HEK293 (cell line): ENCODE data around the gene DSG2.

Experiments used
- CTCF ChIA-PET: fragments of 350-600 bp; formaldehyde crosslinking; extraction: SDS; loops from one replicate; lab custom pipeline; 2021; ENCODE audit warnings: antibody characterized with exemption; lab: Yijun Ruan, JAX
- POLR2A ChIA-PET: fragments of 300-600 bp; formaldehyde crosslinking; extraction: SDS; loops from one replicate; lab custom pipeline; 2020; ENCODE audit warnings: antibody characterized with exemption, inconsistent platforms; lab: Yijun Ruan, JAX
- H3K27ac ChIP-seq: fragments of 200-500 bp; sonication (Bioruptor generic); 2 replicates; pipeline ENCODE4 v1.5.1; 2014; ENCODE audit warnings: low read depth, low read length, control low read depth, inconsistent platforms; ENCODE audit errors: extremely low read depth
- H3K36me3 ChIP-seq, 2 experiments: fragments of 200-500 bp in 1 of 2; sonication (Bioruptor generic) in 1 of 2; 1 replicate in 1 of 2; 2 replicates in 1 of 2; pipeline ENCODE4 v1.5.1; 2014 to 2017; ENCODE audit warnings: inconsistent platforms in 2 of 2, low read length in 2 of 2; ENCODE audit not compliant: control insufficient read depth in 2 of 2, insufficient read depth in 1 of 2
- H3K4me1 ChIP-seq: fragments of 200-500 bp; sonication (Bioruptor generic); 2 replicates; pipeline ENCODE4 v1.5.1; 2014; ENCODE audit warnings: mild to moderate bottlenecking, low read length, inconsistent platforms; ENCODE audit not compliant: control insufficient read depth, insufficient read depth
- H3K4me3 ChIP-seq: 2 replicates; pipeline ENCODE4 v1.5.1; 2011; ENCODE audit warnings: low read depth, mild to moderate bottlenecking, control low read depth, low read length, moderate library complexity
- H3K9me3 ChIP-seq: fragments of 200-500 bp; sonication (Bioruptor generic); 2 replicates; pipeline ENCODE4 v1.5.1; 2014; ENCODE audit warnings: low read depth, low read length, inconsistent platforms; ENCODE audit not compliant: control insufficient read depth, insufficient read depth
- GLIS2 ChIP-seq: fragments of 450-650 bp; formaldehyde crosslinking; IDR thresholded peaks from 2 replicates; pipeline ENCODE4 v1.5.1; 2016; ENCODE audit warnings: missing biosample characterization, missing genetic modification characterization
- KLF1 ChIP-seq: fragments of 450-650 bp; formaldehyde crosslinking; IDR thresholded peaks from 2 replicates; pipeline ENCODE4 v1.5.1; 2016; ENCODE audit warnings: missing biosample characterization, missing genetic modification characterization
- SP2 ChIP-seq: fragments of 450-650 bp; formaldehyde crosslinking; IDR thresholded peaks from 2 replicates; pipeline ENCODE4 v1.5.1; 2016; ENCODE audit warnings: missing biosample characterization, missing genetic modification characterization
- SP3 ChIP-seq: fragments of 450-650 bp; formaldehyde crosslinking; IDR thresholded peaks from 2 replicates; pipeline ENCODE4 v1.5.1; 2016; ENCODE audit warnings: missing biosample characterization, missing genetic modification characterization
- SP7 ChIP-seq: fragments of 450-650 bp; formaldehyde crosslinking; IDR thresholded peaks from 2 replicates; pipeline ENCODE4 v1.5.1; 2016; ENCODE audit warnings: missing biosample characterization, missing genetic modification characterization
- ZBTB10 ChIP-seq: fragments of 450-650 bp; formaldehyde crosslinking; IDR thresholded peaks from 2 replicates; pipeline ENCODE4 v1.5.1; 2016; ENCODE audit warnings: missing biosample characterization, missing genetic modification characterization
- ZBTB17 ChIP-seq: fragments of 450-650 bp; formaldehyde crosslinking; IDR thresholded peaks from 2 replicates; pipeline ENCODE4 v1.5.1; 2016; ENCODE audit warnings: missing biosample characterization, missing genetic modification characterization
- ZBTB20 ChIP-seq: fragments of 450-650 bp; formaldehyde crosslinking; IDR thresholded peaks from 2 replicates; pipeline ENCODE4 v1.5.1; 2016; ENCODE audit warnings: missing biosample characterization, missing genetic modification characterization
- ZBTB8A ChIP-seq: fragments of 450-650 bp; formaldehyde crosslinking; IDR thresholded peaks from 2 replicates; pipeline ENCODE4 v1.5.1; 2016; ENCODE audit warnings: missing biosample characterization, missing genetic modification characterization
- ZFP37 ChIP-seq: fragments of 450-650 bp; formaldehyde crosslinking; IDR thresholded peaks from 2 replicates; pipeline ENCODE4 v1.5.1; 2016; ENCODE audit warnings: missing biosample characterization, missing genetic modification characterization
- ZIC2 ChIP-seq: fragments of 450-650 bp; formaldehyde crosslinking; IDR thresholded peaks from 2 replicates; pipeline ENCODE4 v1.5.1; 2016; ENCODE audit warnings: missing biosample characterization, missing genetic modification characterization
- ZNF157 ChIP-seq: fragments of 450-650 bp; formaldehyde crosslinking; IDR thresholded peaks from 2 replicates; pipeline ENCODE4 v1.5.1; 2016; ENCODE audit warnings: missing biosample characterization, missing genetic modification characterization
- ZNF239 ChIP-seq: fragments of 450-650 bp; formaldehyde crosslinking; IDR thresholded peaks from 2 replicates; pipeline ENCODE4 v1.5.1; 2016; ENCODE audit warnings: missing biosample characterization, missing genetic modification characterization
- ZNF335 ChIP-seq: fragments of 450-650 bp; formaldehyde crosslinking; conservative IDR thresholded peaks from 2 replicates; pipeline ENCODE4 v1.5.1; 2016; ENCODE audit warnings: missing biosample characterization, missing genetic modification characterization
- ZNF341 ChIP-seq: fragments of 450-650 bp; formaldehyde crosslinking; IDR thresholded peaks from 2 replicates; pipeline ENCODE4; 2016; ENCODE audit warnings: low read depth, missing biosample characterization, missing genetic modification characterization
- ZNF600 ChIP-seq: fragments of 450-650 bp; formaldehyde crosslinking; IDR thresholded peaks from 2 replicates; pipeline ENCODE4 v1.5.1; 2016; ENCODE audit warnings: missing biosample characterization, missing genetic modification characterization
- ZNF610 ChIP-seq: fragments of 450-650 bp; formaldehyde crosslinking; IDR thresholded peaks from 2 replicates; pipeline ENCODE4 v1.5.1; 2016; ENCODE audit warnings: missing biosample characterization, missing genetic modification characterization, borderline replicate concordance
- ZNF660 ChIP-seq: fragments of 450-650 bp; IDR thresholded peaks from 2 replicates; pipeline ENCODE4 v1.5.1; 2018; ENCODE audit warnings: missing biosample characterization, mild to moderate bottlenecking, missing genetic modification characterization
- ZNF76 ChIP-seq: fragments of 450-650 bp; formaldehyde crosslinking; IDR thresholded peaks from 2 replicates; pipeline ENCODE4; 2016; ENCODE audit warnings: low read depth, missing biosample characterization, missing genetic modification characterization, borderline replicate concordance
- ZNF830 ChIP-seq: fragments of 450-650 bp; IDR thresholded peaks from 2 replicates; pipeline ENCODE4 v1.5.0; 2018; ENCODE audit warnings: missing biosample characterization, missing genetic modification characterization, low read depth, mild to moderate bottlenecking, moderate library complexity
- ZNF837 ChIP-seq: fragments of 450-650 bp; formaldehyde crosslinking; IDR thresholded peaks from 2 replicates; pipeline ENCODE4 v1.5.1; 2016; ENCODE audit warnings: missing biosample characterization, missing genetic modification characterization
- ZXDB ChIP-seq: fragments of 450-650 bp; formaldehyde crosslinking; IDR thresholded peaks from 2 replicates; pipeline ENCODE4 v1.5.1; 2016; ENCODE audit warnings: missing biosample characterization, missing genetic modification characterization
- TF ChIP-seq, protein P1 (sequence below): fragments of 450-650 bp; formaldehyde crosslinking; optimal IDR thresholded peaks from 2 replicates; pipeline ENCODE3; 2016; ENCODE audit warnings: missing biosample characterization, mild to moderate bottlenecking, missing genetic modification characterization
- TF ChIP-seq, protein P2 (sequence below): fragments of 450-650 bp; formaldehyde crosslinking; IDR thresholded peaks from 2 replicates; pipeline ENCODE4 v1.5.1; 2016; ENCODE audit warnings: missing biosample characterization, missing genetic modification characterization
- TF ChIP-seq, protein P3 (sequence below): fragments of 450-650 bp; formaldehyde crosslinking; IDR thresholded peaks from 2 replicates; pipeline ENCODE4 v1.5.1; 2017; ENCODE audit warnings: missing biosample characterization, mild to moderate bottlenecking, missing genetic modification characterization, moderate library complexity
- TF ChIP-seq, protein P4 (sequence below): fragments of 450-650 bp; formaldehyde crosslinking; IDR thresholded peaks from 2 replicates; pipeline ENCODE4 v1.5.1; 2016; ENCODE audit warnings: missing biosample characterization, missing genetic modification characterization

The DSG2 gene

GRCh38 chr18:31497836-31498573 is at the start of gene DSG2:
DSG2 (plus strand) TSS chr18:31498177; CDS start chr18:31498252, 75 bp downstream.
- H3K36me3 ChIP-seq = peaks cover 0 to 4% of the 10 kb centered on the region in 2 experiments; a peak in 1 of 3 replicates
- POLR2A ChIA-PET = interaction anchor here (1.0 kb wide), 1 partner anchor 456 kb away, joined by 3 read pairs; no protein-coding TSS in a partner anchor
- H3K4me3 ChIP-seq = peak within 1 kb of the TSS; percentile 64
- H3K27ac ChIP-seq = peak within 1 kb of the TSS; percentile 82
- no peaks in the 10 kb centered on the region for H3K9me3 ChIP-seq
- CTCF ChIA-PET = interaction anchor here (1.1 kb wide), 2 partner anchors 74 to 433 kb away, joined by 3 to 4 read pairs; no protein-coding TSS in a partner anchor
- H3K4me1 ChIP-seq = no peaks in the 10 kb centered on the region
- peak; percentile 57 for TF ChIP-seq SP3 (tag by site-specific recombination)
- peak; percentile 83 for TF ChIP-seq GLIS2 (tag by site-specific recombination)
- TF ChIP-seq SP2 = 0 out of 2 replicates have a peak, but pooled peaks have one; percentile 6
- 0 out of 2 replicates have a peak, but pooled peaks have one; percentile 30 for TF ChIP-seq ZBTB10 (tag by site-specific recombination)
- no peak for TF ChIP-seq ZNF157 (tag by site-specific recombination)
- TF ChIP-seq ZNF76 (tag by site-specific recombination) = peak; percentile 16; the same call in 1 of the 2 replicates
- peak; percentile 38; the same call in 1 of the 2 replicates for TF ChIP-seq ZNF600 (tag by site-specific recombination)
- peak; percentile 82 for TF ChIP-seq ZBTB8A (tag by site-specific recombination)
- no peak for TF ChIP-seq ZNF239 (tag by site-specific recombination)
- TF ChIP-seq ZNF660 (tag by site-specific recombination) = no peak
- 0 out of 2 replicates have a peak, but pooled peaks have one; percentile 52 for TF ChIP-seq ZNF610
- peak; percentile 59; the same call in 1 of the 2 replicates for TF ChIP-seq ZBTB20 (tag by site-specific recombination)
- TF ChIP-seq, protein P1, sequence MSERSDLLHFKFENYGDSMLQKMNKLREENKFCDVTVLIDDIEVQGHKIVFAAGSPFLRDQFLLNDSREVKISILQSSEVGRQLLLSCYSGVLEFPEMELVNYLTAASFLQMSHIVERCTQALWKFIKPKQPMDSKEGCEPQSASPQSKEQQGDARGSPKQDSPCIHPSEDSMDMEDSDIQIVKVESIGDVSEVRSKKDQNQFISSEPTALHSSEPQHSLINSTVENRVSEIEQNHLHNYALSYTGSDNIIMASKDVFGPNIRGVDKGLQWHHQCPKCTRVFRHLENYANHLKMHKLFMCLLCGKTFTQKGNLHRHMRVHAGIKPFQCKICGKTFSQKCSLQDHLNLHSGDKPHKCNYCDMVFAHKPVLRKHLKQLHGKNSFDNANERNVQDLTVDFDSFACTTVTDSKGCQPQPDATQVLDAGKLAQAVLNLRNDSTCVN (tag by site-specific recombination) = peak; percentile 86
- peak; percentile 74 for TF ChIP-seq KLF1 (tag by site-specific recombination)
- TF ChIP-seq ZIC2 (tag by site-specific recombination) = 0 out of 2 replicates have a peak, but pooled peaks have one; percentile 3
- peak; percentile 43; the same call in 1 of the 2 replicates for TF ChIP-seq ZBTB17 (tag by site-specific recombination)
- TF ChIP-seq, protein P2, sequence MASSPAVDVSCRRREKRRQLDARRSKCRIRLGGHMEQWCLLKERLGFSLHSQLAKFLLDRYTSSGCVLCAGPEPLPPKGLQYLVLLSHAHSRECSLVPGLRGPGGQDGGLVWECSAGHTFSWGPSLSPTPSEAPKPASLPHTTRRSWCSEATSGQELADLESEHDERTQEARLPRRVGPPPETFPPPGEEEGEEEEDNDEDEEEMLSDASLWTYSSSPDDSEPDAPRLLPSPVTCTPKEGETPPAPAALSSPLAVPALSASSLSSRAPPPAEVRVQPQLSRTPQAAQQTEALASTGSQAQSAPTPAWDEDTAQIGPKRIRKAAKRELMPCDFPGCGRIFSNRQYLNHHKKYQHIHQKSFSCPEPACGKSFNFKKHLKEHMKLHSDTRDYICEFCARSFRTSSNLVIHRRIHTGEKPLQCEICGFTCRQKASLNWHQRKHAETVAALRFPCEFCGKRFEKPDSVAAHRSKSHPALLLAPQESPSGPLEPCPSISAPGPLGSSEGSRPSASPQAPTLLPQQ (tag by site-specific recombination) = peak; percentile 41; the same call in 1 of the 2 replicates
- peak; percentile 34; the same call in 1 of the 2 replicates for TF ChIP-seq ZXDB
- no peak for TF ChIP-seq ZNF830 (tag by site-specific recombination)
- TF ChIP-seq SP7 (tag by site-specific recombination) = 0 out of 2 replicates have a peak, but pooled peaks have one; percentile 12
- peak; percentile 62 for TF ChIP-seq ZNF341 (tag by site-specific recombination)
- TF ChIP-seq, protein P3, sequence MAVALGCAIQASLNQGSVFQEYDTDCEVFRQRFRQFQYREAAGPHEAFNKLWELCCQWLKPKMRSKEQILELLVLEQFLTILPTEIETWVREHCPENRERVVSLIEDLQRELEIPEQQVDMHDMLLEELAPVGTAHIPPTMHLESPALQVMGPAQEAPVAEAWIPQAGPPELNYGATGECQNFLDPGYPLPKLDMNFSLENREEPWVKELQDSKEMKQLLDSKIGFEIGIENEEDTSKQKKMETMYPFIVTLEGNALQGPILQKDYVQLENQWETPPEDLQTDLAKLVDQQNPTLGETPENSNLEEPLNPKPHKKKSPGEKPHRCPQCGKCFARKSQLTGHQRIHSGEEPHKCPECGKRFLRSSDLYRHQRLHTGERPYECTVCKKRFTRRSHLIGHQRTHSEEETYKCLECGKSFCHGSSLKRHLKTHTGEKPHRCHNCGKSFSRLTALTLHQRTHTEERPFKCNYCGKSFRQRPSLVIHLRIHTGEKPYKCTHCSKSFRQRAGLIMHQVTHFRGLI (tag by site-specific recombination) = peak; percentile 94
- TF ChIP-seq ZNF335 (tag by site-specific recombination) = peak; percentile 78
- TF ChIP-seq ZNF837 (tag by site-specific recombination) = no peak
- peak; percentile 47; the same call in 1 of the 2 replicates for TF ChIP-seq ZFP37 (tag by site-specific recombination)
- TF ChIP-seq, protein P4, sequence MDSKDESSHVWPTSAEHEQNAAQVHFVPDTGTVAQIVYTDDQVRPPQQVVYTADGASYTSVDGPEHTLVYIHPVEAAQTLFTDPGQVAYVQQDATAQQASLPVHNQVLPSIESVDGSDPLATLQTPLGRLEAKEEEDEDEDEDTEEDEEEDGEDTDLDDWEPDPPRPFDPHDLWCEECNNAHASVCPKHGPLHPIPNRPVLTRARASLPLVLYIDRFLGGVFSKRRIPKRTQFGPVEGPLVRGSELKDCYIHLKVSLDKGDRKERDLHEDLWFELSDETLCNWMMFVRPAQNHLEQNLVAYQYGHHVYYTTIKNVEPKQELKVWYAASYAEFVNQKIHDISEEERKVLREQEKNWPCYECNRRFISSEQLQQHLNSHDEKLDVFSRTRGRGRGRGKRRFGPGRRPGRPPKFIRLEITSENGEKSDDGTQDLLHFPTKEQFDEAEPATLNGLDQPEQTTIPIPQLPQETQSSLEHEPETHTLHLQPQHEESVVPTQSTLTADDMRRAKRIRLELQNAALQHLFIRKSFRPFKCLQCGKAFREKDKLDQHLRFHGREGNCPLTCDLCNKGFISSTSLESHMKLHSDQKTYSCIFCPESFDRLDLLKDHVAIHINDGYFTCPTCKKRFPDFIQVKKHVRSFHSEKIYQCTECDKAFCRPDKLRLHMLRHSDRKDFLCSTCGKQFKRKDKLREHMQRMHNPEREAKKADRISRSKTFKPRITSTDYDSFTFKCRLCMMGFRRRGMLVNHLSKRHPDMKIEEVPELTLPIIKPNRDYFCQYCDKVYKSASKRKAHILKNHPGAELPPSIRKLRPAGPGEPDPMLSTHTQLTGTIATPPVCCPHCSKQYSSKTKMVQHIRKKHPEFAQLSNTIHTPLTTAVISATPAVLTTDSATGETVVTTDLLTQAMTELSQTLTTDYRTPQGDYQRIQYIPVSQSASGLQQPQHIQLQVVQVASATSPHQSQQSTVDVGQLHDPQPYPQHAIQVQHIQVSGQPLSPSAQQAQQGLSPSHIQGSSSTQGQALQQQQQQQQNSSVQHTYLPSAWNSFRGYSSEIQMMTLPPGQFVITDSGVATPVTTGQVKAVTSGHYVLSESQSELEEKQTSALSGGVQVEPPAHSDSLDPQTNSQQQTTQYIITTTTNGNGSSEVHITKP (tag by site-specific recombination) = 0 out of 2 replicates have a peak, but pooled peaks have one; percentile 36
